ENCODE results near the gene GPR157.
"Not testable (repeated sequence)": the region's sequence is repeated elsewhere in the genome, so short reads cannot be mapped to it uniquely, and the experiment has no call there.

GPR157 gene

DNA sequence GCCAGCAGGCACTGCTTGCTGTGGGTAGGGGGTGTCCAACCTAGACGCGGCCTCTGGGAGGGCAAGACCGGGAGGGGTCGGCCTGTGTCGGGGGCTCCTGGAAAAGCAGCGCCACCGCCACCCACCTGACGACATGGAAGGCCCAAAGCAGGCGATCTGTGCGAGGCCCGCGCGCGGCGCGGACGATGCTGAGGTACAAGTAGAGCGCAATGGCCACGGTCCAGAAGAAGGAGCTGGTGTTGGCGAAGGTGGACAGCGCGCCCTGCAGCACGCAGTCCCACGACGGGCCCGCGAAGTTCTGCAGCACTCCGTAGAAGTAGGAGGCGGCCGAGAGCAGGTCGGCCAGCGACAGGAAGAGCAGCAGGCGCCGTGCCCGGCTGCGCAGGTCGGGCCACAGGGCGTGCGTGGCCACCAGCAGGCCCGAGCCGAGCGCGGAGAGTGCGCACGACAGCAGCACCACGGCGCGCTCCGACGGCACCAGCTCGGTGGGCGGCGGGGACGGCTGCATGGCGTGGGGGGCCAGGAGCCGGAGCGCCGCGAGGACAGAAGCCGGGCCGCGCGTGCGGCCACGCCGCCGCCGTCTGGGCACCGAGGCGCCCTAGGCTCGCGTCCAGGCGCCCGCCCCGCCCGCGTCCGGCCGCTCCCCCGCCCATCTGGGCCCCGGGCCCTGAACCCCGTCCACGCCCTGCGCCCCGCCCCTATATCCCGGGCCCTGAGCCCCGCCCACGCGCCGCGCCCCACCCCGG is at the start of gene GPR157:
Gene GPR157 (minus strand): TSS at position 583 of the 746 bp plus-strand sequence. CDS start 75 bp downstream, at position 508.
- Mint-ChIP-seq H3K27ac (peak within 1 kb of the TSS; percentile 77), H3K4me1 (ENCODE audit: low read depth) (peaks cover 48% of the 10 kb centered on the region), H3K36me3 (no peaks in the 10 kb centered on the region), H3K9me3 (ENCODE audit: low read depth) (no peaks in the 10 kb centered on the region), H3K4me3 (peak within 1 kb of the TSS; percentile 90), H3K27me3 (no peaks in the 10 kb centered on the region)

DNA sequence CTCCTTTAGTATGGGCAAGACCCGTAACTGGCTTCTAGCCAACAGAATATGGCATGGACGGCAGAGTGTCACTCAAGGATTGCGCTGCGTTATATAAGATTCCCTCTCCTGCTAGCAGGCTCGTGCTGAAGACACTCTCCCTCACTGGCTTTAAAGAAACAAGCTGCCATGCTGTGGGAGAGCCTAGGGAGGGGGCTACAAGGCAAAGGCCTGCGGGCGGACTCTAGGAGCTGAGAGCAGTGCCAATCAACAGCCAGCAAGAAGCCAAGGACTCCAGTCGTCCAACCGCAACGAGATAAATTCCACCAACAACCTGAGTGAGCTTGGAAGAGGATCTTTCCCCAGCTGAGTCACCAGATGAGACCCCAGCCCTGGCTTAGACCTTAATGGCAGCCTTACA is 45.9 kb upstream of the GPR157 start:
- Mint-ChIP-seq H3K27ac (no peak overlapping the region), H3K27me3 (peaks cover 10% of the 10 kb centered on the region), H3K4me1 (ENCODE audit: low read depth) (no peaks in the 10 kb centered on the region), H3K36me3 (peaks cover 2% of the 10 kb centered on the region), H3K4me3 (no peak overlapping the region), H3K9me3 (ENCODE audit: low read depth) (no peaks in the 10 kb centered on the region)

- Mint-ChIP-seq H3K9me3 (ENCODE audit: low read depth) (no peaks in the 10 kb centered on the region), H3K4me3 (no peak overlapping the region), H3K27me3 (peaks cover 8% of the 10 kb centered on the region), H3K4me1 (ENCODE audit: low read depth) (no peaks in the 10 kb centered on the region), H3K27ac (no peak overlapping the region), H3K36me3 (peaks cover 2% of the 10 kb centered on the region)
Measured at GRCh38 chr1:9174243-9174642, 45.3 kb upstream of the GPR157 start.

DNA sequence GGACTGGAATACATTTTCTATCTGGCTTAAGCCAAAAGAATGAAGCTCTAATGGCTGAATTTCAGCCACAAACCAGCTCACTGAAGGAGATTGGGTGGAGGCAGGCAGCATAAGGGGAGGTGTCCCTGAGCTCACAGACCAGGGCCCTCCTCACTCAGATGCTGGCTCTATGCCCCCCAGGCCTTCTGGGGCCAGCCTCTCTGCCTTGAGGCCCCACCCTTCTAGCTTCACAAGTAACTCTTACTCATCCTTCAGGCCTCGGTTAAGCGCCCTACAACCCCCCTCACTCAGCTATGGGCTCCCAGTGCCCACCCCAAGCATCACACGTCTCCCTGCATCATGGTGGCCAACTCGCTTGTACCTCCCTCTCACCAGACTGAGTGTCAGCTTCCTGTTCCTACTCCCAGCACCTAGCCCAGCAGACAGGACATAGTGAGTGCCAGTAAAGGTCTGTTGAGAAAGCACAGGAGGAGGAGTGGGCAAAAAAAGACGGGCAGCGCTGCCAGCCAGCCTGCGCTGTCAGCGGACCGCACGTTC is 40.8 kb upstream of the GPR157 start:
- Mint-ChIP-seq H3K9me3 (ENCODE audit: low read depth) (no peaks in the 10 kb centered on the region), H3K4me3 (no peak overlapping the region), H3K27ac (no peak overlapping the region), H3K27me3 (peaks cover 2% of the 10 kb centered on the region), H3K4me1 (ENCODE audit: low read depth) (no peaks in the 10 kb centered on the region), H3K36me3 (no peaks in the 10 kb centered on the region)

DNA sequence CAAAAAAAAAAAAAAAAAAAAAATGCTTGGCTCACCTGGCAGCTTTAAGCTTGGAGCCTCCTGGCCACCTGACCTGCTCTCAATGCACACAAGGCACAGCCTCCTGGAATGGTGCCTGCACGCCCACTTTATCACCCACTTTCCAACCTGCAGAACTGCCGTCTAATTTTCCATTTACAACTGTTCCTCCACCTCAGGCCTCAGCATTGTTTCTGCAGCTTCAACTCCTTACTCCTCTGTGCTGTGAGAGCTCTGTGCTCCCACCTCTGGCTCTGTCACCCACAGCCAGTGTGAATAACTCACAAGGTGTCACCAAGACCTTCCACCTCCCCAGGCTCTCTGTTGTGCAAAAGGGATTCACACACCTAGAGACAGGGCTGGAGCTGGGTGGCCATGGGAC is 38.7 kb upstream of the GPR157 start:
- no peaks in the 10 kb centered on the region for H3K27me3 Mint-ChIP-seq
- H3K4me1 Mint-ChIP-seq (ENCODE audit: low read depth): no peaks in the 10 kb centered on the region
- no peaks in the 10 kb centered on the region for H3K9me3 Mint-ChIP-seq (ENCODE audit: low read depth)
- no peak overlapping the region for H3K4me3 Mint-ChIP-seq
- H3K36me3 Mint-ChIP-seq: no peaks in the 10 kb centered on the region
- H3K27ac Mint-ChIP-seq: no peak overlapping the region

DNA sequence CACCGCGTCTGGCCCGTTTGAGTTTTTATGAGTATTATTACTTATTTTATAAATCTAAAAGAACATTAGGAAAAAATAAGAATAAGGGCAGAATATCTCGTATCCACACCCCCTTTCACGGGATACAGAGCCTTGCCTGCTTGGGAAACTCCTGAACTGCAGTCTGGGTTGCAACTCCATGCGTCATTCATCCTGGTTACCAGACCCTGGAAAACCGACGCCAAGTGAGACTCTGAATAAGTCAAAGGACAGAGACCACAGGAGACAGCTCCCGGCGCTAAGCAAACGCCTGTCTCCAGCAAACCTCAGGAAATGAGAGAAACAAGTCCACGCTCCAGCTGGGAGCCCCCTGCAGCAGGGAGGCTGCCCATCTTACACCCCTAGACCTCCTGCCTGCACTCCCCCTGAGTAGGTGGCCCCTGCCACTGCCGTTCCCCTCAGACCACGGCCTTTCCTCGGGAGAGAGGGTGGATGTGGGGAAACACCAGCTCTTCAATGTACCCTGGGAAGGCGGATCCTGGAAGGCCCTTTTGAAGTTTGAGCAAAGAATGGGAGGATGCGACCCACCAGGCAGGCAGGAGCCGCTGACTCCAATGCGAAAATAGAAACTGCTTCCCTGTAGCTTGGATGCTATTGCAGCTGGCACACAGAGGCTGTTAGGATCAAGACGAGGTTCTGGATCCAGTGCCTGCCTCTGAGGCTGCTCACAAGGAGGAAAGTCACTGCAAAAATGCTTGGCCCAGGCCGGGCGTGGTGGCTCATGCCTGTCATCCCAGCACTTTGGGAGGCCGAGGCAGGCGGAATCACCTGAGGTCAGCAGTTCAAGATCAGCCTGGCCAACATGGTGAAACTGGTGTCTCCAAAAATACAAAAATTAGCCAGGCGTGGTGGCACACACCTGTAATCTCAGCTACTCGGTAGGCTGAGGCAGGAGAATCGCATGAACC is 37.7 kb upstream of the GPR157 start:
- H3K27me3 Mint-ChIP-seq: no peaks in the 10 kb centered on the region
- no peaks in the 10 kb centered on the region for H3K9me3 Mint-ChIP-seq (ENCODE audit: low read depth)
- H3K4me1 Mint-ChIP-seq (ENCODE audit: low read depth): no peaks in the 10 kb centered on the region
- no peaks in the 10 kb centered on the region for H3K36me3 Mint-ChIP-seq
- H3K27ac Mint-ChIP-seq: no peak overlapping the region
- no peak overlapping the region for H3K4me3 Mint-ChIP-seq

DNA sequence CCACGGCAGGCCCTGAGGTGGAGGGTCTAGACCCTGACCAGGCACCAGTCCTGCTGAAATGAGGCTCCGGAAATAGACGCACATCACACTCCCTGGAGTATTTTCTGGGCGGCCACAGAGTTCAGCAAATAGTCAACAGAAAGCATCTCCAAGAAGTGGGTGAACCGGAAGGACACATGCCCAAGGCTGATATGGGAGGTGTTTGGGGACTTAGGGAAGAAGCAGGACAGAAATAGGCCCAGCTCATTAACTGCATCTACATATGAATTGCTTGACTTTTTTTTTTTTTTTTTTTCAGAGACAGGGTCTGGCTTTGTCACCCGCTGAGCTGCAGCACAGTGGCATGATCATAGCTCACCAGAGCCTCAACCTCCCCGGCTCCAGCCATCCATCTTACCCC is 36.5 kb upstream of the GPR157 start:
- no peaks in the 10 kb centered on the region for H3K9me3 Mint-ChIP-seq (ENCODE audit: low read depth)
- no peaks in the 10 kb centered on the region for H3K4me1 Mint-ChIP-seq (ENCODE audit: low read depth)
- H3K36me3 Mint-ChIP-seq: no peaks in the 10 kb centered on the region
- no peaks in the 10 kb centered on the region for H3K27me3 Mint-ChIP-seq
- no peak overlapping the region for H3K27ac Mint-ChIP-seq
- no peak overlapping the region for H3K4me3 Mint-ChIP-seq

- Mint-ChIP-seq H3K4me1 (ENCODE audit: low read depth) (no peaks in the 10 kb centered on the region), H3K27me3 (no peaks in the 10 kb centered on the region), H3K27ac (no peak overlapping the region), H3K4me3 (no peak overlapping the region), H3K9me3 (ENCODE audit: low read depth) (no peaks in the 10 kb centered on the region), H3K36me3 (no peaks in the 10 kb centered on the region)
Measured at GRCh38 chr1:9164919-9165318, 36.0 kb upstream of the GPR157 start.

DNA sequence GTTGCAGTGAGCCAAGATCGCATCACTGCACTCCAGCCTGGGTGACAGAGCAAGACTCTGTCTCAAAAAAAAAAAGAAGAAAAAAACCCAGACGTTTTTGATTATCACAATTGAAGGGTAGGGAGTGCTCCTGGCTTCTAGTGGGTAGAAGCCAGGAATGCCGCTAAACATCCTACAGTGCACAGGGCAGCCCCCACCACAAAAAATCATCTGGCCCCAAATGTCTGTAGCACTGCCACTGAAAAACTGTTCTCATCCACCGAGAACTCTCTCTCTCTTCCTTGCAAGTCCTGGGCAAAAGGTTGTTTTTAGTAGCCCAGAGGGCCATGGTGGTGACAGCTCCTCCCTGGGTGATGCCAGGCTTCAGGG is 35.6 kb upstream of the GPR157 start:
- H3K9me3 Mint-ChIP-seq (ENCODE audit: low read depth): no peaks in the 10 kb centered on the region
- no peaks in the 10 kb centered on the region for H3K4me1 Mint-ChIP-seq (ENCODE audit: low read depth)
- H3K27ac Mint-ChIP-seq: no peak overlapping the region
- no peak overlapping the region for H3K4me3 Mint-ChIP-seq
- no peaks in the 10 kb centered on the region for H3K27me3 Mint-ChIP-seq
- no peaks in the 10 kb centered on the region for H3K36me3 Mint-ChIP-seq

DNA sequence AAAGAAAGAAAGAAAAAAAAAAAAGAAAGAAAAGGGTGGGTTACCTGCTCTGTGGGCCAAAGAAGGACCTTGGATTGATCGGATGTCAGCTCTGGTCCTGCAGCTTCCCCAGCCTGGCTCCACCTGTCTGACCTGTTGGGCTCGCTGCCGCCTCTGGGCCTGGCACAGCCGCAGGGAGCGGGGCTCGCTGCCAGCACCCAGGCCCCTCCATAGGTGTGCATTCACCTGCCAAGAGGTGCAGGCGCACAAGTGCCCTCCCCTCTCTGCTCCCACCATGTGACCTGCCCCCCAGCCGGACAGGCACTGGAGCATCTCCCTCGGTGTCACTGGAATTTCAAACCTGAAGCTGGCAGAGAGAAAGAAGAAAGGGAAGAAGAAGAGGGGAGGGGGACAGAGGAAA is 33.1 kb upstream of the GPR157 start:
- Mint-ChIP-seq H3K9me3 (ENCODE audit: low read depth) (no peaks in the 10 kb centered on the region), H3K4me1 (ENCODE audit: low read depth) (no peaks in the 10 kb centered on the region), H3K27ac (no peak overlapping the region), H3K27me3 (no peaks in the 10 kb centered on the region), H3K36me3 (no peaks in the 10 kb centered on the region), H3K4me3 (no peak overlapping the region)

GRCh38 chr1:9161342-9161741 is 32.4 kb upstream of the GPR157 start:
- Mint-ChIP-seq H3K36me3 (no peaks in the 10 kb centered on the region), H3K9me3 (ENCODE audit: low read depth) (no peaks in the 10 kb centered on the region), H3K4me3 (no peak overlapping the region), H3K27me3 (no peaks in the 10 kb centered on the region), H3K27ac (no peak overlapping the region), H3K4me1 (ENCODE audit: low read depth) (no peaks in the 10 kb centered on the region)

DNA sequence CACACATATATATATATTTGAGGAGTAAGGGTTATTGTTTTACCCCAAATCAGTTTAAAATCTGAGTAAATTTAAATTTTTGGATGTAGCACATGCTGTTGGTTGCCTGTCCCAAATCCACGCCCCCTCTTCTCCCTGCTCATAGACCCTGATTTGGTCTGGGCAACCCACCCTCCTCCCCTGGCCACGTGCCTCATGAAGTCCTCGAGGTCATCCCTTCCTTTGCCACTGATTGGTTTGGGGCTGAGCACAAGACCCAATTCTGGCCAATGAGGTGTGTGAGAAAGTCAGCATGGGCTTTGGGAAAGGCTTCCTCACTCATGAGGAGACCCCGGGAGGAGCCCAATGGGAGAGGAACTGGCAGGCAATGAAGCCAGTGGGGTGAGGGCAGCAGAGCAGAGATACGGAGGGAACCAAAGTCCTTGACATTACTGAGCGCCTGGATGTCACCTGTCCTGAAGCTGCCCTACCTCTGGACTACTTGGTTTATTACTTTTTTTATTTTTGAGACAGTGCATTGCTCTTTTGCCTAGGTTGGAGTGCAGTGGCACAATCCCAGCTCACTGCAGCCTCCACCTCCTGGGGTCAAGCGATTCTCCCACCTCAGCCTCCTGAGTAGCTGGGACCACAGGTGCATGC is 31.3 kb upstream of the GPR157 start:
- H3K27me3 Mint-ChIP-seq: no peaks in the 10 kb centered on the region
- H3K4me3 Mint-ChIP-seq: no peak overlapping the region
- H3K27ac Mint-ChIP-seq: no peak overlapping the region
- no peaks in the 10 kb centered on the region for H3K4me1 Mint-ChIP-seq (ENCODE audit: low read depth)
- H3K9me3 Mint-ChIP-seq (ENCODE audit: low read depth): no peaks in the 10 kb centered on the region
- H3K36me3 Mint-ChIP-seq: no peaks in the 10 kb centered on the region

DNA sequence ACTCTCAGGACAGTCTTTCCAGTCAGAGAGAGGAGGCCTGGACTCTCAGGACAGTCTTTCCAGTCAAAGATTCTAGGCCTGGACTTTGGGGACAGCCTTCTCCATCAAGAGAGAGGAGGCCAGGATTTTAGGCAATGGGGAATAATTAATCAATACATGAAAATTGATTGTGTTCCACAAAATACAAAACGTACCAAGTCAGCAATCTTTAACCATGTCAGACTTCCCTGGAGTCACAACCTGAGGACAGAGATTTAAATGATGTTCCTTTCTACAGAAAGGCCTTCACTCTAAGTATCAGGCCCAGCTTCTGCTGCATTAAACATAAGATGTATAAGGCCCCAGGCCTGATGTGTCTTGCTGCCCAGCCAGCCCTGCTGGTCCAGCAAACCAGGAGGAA is 27.0 kb upstream of the GPR157 start:
- H3K9me3 Mint-ChIP-seq (ENCODE audit: low read depth): no peaks in the 10 kb centered on the region
- no peaks in the 10 kb centered on the region for H3K36me3 Mint-ChIP-seq
- no peak overlapping the region for H3K4me3 Mint-ChIP-seq
- H3K27me3 Mint-ChIP-seq: no peaks in the 10 kb centered on the region
- H3K4me1 Mint-ChIP-seq (ENCODE audit: low read depth): no peaks in the 10 kb centered on the region
- no peak overlapping the region for H3K27ac Mint-ChIP-seq

GRCh38 chr1:9155405-9155804 is 26.5 kb upstream of the GPR157 start:
- not testable (repeated sequence) for H3K36me3 Mint-ChIP-seq; H3K9me3 Mint-ChIP-seq (ENCODE audit: low read depth); H3K27me3 Mint-ChIP-seq; H3K4me3 Mint-ChIP-seq; H3K27ac Mint-ChIP-seq; H3K4me1 Mint-ChIP-seq (ENCODE audit: low read depth)

- Mint-ChIP-seq H3K27ac (no peak overlapping the region), H3K27me3 (no peaks in the 10 kb centered on the region), H3K4me3 (no peak overlapping the region), H3K9me3 (ENCODE audit: low read depth) (no peaks in the 10 kb centered on the region), H3K4me1 (ENCODE audit: low read depth) (no peaks in the 10 kb centered on the region), H3K36me3 (no peaks in the 10 kb centered on the region)
Measured at GRCh38 chr1:9153152-9153551, 24.2 kb upstream of the GPR157 start.
